Body of pancreas (tissue), 4 donors: ENCODE data around the gene PPDPF.

Experiments
- CTCF ChIP-seq, 7 experiments: fragments of 450-650 bp in 4 of 7; fragments of 200-600 bp in 3 of 7; sonication (generic) in 3 of 7; IDR thresholded peaks; one replicate each; pipeline ENCODE4 v1.5.1; 2016 to 2019; ENCODE audit warnings: antibody characterized with exemption in 7 of 7
- POLR2A ChIP-seq, 3 donors: fragments of 450-650 bp; IDR thresholded peaks; one replicate each; pipeline ENCODE4 v1.6.1; 2016; ENCODE audit warnings: antibody characterized with exemption in 3 of 3, mild to moderate bottlenecking in 2 of 3

DNA sequence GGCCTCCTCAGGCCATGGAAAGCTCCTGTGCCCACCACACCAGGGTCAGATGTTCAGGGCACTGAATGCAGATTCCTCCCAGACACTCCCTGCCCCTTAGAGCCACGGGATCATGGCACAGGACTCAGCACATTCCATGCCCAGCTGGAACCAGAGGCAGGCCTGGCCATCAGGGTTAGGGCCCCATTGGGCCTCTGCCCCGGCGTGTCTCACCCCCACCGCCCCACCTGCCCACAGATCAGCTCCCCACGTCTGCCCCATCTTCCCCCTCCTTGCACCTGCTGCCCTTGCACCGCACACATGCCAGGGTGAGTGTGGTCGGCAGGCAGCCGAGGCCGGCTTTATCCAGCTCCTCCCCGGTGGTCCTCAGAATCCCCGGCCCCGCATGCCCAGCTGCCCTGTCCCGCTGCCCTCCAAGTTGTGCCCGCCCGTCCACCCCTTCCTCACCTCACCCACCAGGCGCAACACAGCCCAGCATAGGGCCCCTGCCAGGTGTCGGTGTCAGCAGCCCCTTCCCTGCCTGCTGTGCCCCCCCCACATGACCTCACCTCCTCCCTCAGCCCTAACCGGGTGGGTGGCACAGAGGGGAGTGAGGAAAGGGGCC is 29.2 kb downstream of the PPDPF start:
- TF ChIP-seq CTCF (IDR thresholded peaks at IDR 0.05): no peak
- TF ChIP-seq POLR2A (IDR thresholded peaks at IDR 0.05): no peak
